K562 (cell line): ENCODE results near the gene CHRM4. TPM values are rescaled to one million over a fixed set of nuclear protein-coding genes. Genes with fewer than 3 reads are reported as not detected.

Experiments
- ATAC-seq: fragments of 200-7000 bp; cut with Tn5 transposase; 3 replicates; pipeline ENCODE4 v1.9.1; 2020; ENCODE audit warnings: moderate library complexity
- BruUV-seq: library from RNA; stranded (reverse); fragments of 400-500 nt; replicated peaks from 2 replicates; lab custom pipeline; 2021; lab: Mats Ljungman, UMichigan
- CTCF ChIA-PET: fragments of 300-600 bp; formaldehyde crosslinking; extraction: SDS; loops from one replicate; lab custom pipeline; 2021; ENCODE audit warnings: low intra/inter-chr PET ratio; lab: Yijun Ruan, JAX
- POLR2A ChIA-PET: fragments of 300-600, 350-650 bp; sonication (Branson Sonifier 250); formaldehyde crosslinking; extraction: SDS; loops from one replicate; lab custom pipeline; 2021; ENCODE audit warnings: antibody characterized with exemption, inconsistent platforms; lab: Yijun Ruan, JAX
- DNase-seq, 4 experiments: peaks; one replicate each; pipeline versions ENCODE4 v3.0.0 to v3.0.0-alpha.2; 2011 to 2018; ENCODE audit warnings: low spot score in 3 of 4, mixed read lengths in 3 of 4; ENCODE audit errors: extremely low read depth in 1 of 4
- FAIRE-seq: peaks from 2 replicates; lab custom pipeline; 2011; peaks lifted over from hg19 to GRCh38; lab: Jason Lieb, UNC
- H2AFZ ChIP-seq: 2 replicates; pipeline ENCODE4 v1.6.0; 2011; ENCODE audit warnings: low read depth, low read length, control low read depth, inconsistent platforms
- H3K27ac ChIP-seq: fragments of 200-600 bp; 3 replicates; pipeline ENCODE4 v1.8.0; 2011; ENCODE audit warnings: low read depth, mild to moderate bottlenecking, control low read depth, inconsistent platforms, low read length, moderate library complexity, mixed read lengths; ENCODE audit errors: extremely low read depth
- H3K27me3 ChIP-seq, 2 experiments: fragments of 300-600 bp in 1 of 2; 2 replicates in 1 of 2; 3 replicates in 1 of 2; pipeline versions ENCODE4 v1.6.0 to v1.8.0; 2011; ENCODE audit warnings: inconsistent platforms in 2 of 2, low read length in 2 of 2, mild to moderate bottlenecking in 1 of 2, mixed read lengths in 1 of 2, moderate library complexity in 1 of 2; ENCODE audit not compliant: control insufficient read depth in 2 of 2, insufficient read depth in 2 of 2
- H3K36me3 ChIP-seq: fragments of 300-600 bp; 3 replicates; pipeline ENCODE4 v1.8.0; 2011; ENCODE audit warnings: mild to moderate bottlenecking, low read length, inconsistent platforms; ENCODE audit not compliant: control insufficient read depth, insufficient read depth
- H3K4me1 ChIP-seq, 2 experiments: fragments of 200-600 bp in 1 of 2; replicated peaks in 1 of 2; 2 replicates in 1 of 2; 3 replicates in 1 of 2; pipeline versions ENCODE4 v1.5.1 to v1.8.0; 2011; ENCODE audit warnings: inconsistent platforms in 2 of 2, low read length in 2 of 2, mild to moderate bottlenecking in 1 of 2, mixed read lengths in 1 of 2, moderate library complexity in 1 of 2; ENCODE audit not compliant: control insufficient read depth in 2 of 2, insufficient read depth in 2 of 2
- H3K4me2 ChIP-seq: 2 replicates; pipeline ENCODE4 v1.6.1; 2011; ENCODE audit warnings: low read length, control low read depth, inconsistent platforms, mixed read lengths; ENCODE audit not compliant: insufficient read depth
- H3K4me3 ChIP-seq: fragments of 200-600 bp; sonication (generic), shearing (Covaris generic); 2 replicates; pipeline ENCODE4 v1.5.1; 2016; ENCODE audit warnings: control low read depth, inconsistent platforms
- H3K79me2 ChIP-seq: fragments of 200-600 bp; 3 replicates; pipeline ENCODE4 v1.8.0; 2011; ENCODE audit warnings: low read length, inconsistent platforms; ENCODE audit not compliant: control insufficient read depth, insufficient read depth
- H3K9ac ChIP-seq, 2 experiments: 2 replicates each; pipeline versions ENCODE4 v1.6.0 to v1.6.1; 2011; ENCODE audit warnings: low read depth in 2 of 2, low read length in 2 of 2, control low read depth in 1 of 2, inconsistent platforms in 1 of 2, mild to moderate bottlenecking in 1 of 2, mixed read lengths in 1 of 2; ENCODE audit not compliant: insufficient read depth in 1 of 2
- H3K9me1 ChIP-seq: one replicate; pipeline ENCODE4 v1.6.0; 2011; ENCODE audit warnings: inconsistent platforms, mild to moderate bottlenecking, low read length, moderate library complexity; ENCODE audit not compliant: control insufficient read depth, insufficient read depth
- H3K9me3 ChIP-seq: replicated peaks from 2 replicates; pipeline ENCODE4 v1.5.1; 2011; ENCODE audit warnings: low read depth, low read length, inconsistent platforms; ENCODE audit not compliant: control insufficient read depth, insufficient read depth
- H4K20me1 ChIP-seq: replicated peaks from 2 replicates; pipeline ENCODE4 v1.6.1; 2011; ENCODE audit warnings: low read length, inconsistent platforms, mixed read lengths; ENCODE audit not compliant: control insufficient read depth, insufficient read depth
- ATF1 ChIP-seq, 2 experiments: fragments of 450-650 bp in 1 of 2; IDR thresholded peaks; 2 replicates each; pipeline ENCODE4 v1.6.1; 2016; ENCODE audit warnings: missing compliant biosample characterization in 1 of 2, missing genetic modification characterization in 1 of 2
- ATF3 ChIP-seq, 2 experiments: fragments of 450-650 bp in 1 of 2; sonication (generic) in 1 of 2; formaldehyde crosslinking in 1 of 2; IDR thresholded peaks in 1 of 2; conservative IDR thresholded peaks in 1 of 2; 2 replicates each; pipeline versions ENCODE4 v1.6.1 to v1.8.1; 2016 to 2023; ENCODE audit warnings: mild to moderate bottlenecking in 2 of 2, moderate library complexity in 2 of 2, inconsistent platforms in 1 of 2, missing genetic modification reagents in 1 of 2
- FIP1L1 ChIP-seq: fragments of 200-400 bp; formaldehyde crosslinking; IDR thresholded peaks from 2 replicates; pipeline ENCODE4 v1.6.1; 2018; ENCODE audit warnings: mild to moderate bottlenecking, low read depth, low read length; ENCODE audit not compliant: poor library complexity, severe bottlenecking
- HNRNPL ChIP-seq: fragments of 200-400 bp; formaldehyde crosslinking; IDR thresholded peaks from 2 replicates; pipeline ENCODE4 v1.6.1; 2017; ENCODE audit warnings: low read depth, mild to moderate bottlenecking, low read length
- MAFK ChIP-seq: IDR thresholded peaks from 2 replicates; pipeline ENCODE4 v1.6.1; 2011; ENCODE audit warnings: low read length, improper control_type of control experiment
- NCOA6 ChIP-seq: fragments of 450-650 bp; IDR thresholded peaks from 2 replicates; pipeline ENCODE4 v1.6.1; 2017; ENCODE audit warnings: mild to moderate bottlenecking
- NELFE ChIP-seq: IDR thresholded peaks from 2 replicates; pipeline ENCODE4 v1.6.1; 2011; ENCODE audit warnings: mild to moderate bottlenecking; ENCODE audit not compliant: insufficient read depth, insufficient read length
- NR4A1 ChIP-seq, 2 experiments: fragments of 250-450 bp in 1 of 2; fragments of 450-650 bp in 1 of 2; sonication (Bioruptor Pico) in 1 of 2; IDR thresholded peaks; 2 replicates each; pipeline versions ENCODE4 v1.4.0 to v1.6.1; 2016 to 2020; ENCODE audit warnings: mild to moderate bottlenecking in 2 of 2, missing compliant biosample characterization in 1 of 2, missing genetic modification characterization in 1 of 2, moderate library complexity in 1 of 2
- POLR2G ChIP-seq: fragments of 200-400 bp; formaldehyde crosslinking; IDR thresholded peaks from 2 replicates; pipeline ENCODE4 v1.6.1; 2017; ENCODE audit warnings: low read depth, mild to moderate bottlenecking, antibody characterized with exemption, low read length, moderate library complexity
- RBM14 ChIP-seq: fragments of 200-400 bp; formaldehyde crosslinking; IDR thresholded peaks from 2 replicates; pipeline ENCODE4 v1.6.1; 2018; ENCODE audit warnings: low read depth, mild to moderate bottlenecking, low read length, moderate library complexity, borderline replicate concordance; ENCODE audit not compliant: insufficient read depth
- ZBTB33 ChIP-seq: sonication (generic); formaldehyde crosslinking; IDR thresholded peaks from 2 replicates; pipeline ENCODE4 v1.8.1; 2023; ENCODE audit warnings: mild to moderate bottlenecking, missing genetic modification reagents
- WGBS: fragments of 100-300 bp; shearing (Covaris generic); methylation state at CpG from one replicate; pipeline ENCODE4 v1.1.6; 2016; ENCODE audit warnings: low coverage, mixed read lengths; ENCODE audit not compliant: insufficient coverage; ENCODE audit errors: missing lambda C conversion rate; 5-methylcytosine and 5-hydroxymethylcytosine counted together
- in situ Hi-C: fragments of 300-500 bp; cut with MboI; formaldehyde crosslinking; loops from 4 replicates; pipeline ENCODE4 v1.15.0; 2018; ENCODE audit warnings: inconsistent platforms, mixed read lengths
- intact Hi-C: fragments of 100-400 bp; cut with micrococcal nuclease; formaldehyde crosslinking; loops from 2 replicates; pipeline ENCODE4 v1.14.2; 2022
- polyA plus RNA-seq, 8 experiments: library from polyadenylated mRNA; depleted of rRNA in 4 of 8; stranded (reverse) in 5 of 8; unstranded in 3 of 8; fragments of >200 nt; fragmentation: Nextera tagmentation in 2 of 8; fragmentation: Illumina TruSeq in 1 of 8; extraction: Ambion mirVana in 2 of 8; extraction: Trizol in 1 of 8; gene quantifications; 2 replicates each; pipeline versions ENCODE4 v1.2.1 to v1.2.3, GENCODE V29; 2011 to 2014; ENCODE audit warnings: inconsistent platforms in 1 of 8, missing spikeins in 1 of 8
- total RNA-seq, 7 experiments: library from RNA; depleted of rRNA in 6 of 7; stranded (reverse); fragments of >200 nt in 6 of 7; fragmentation: Illumina TruSeq in 2 of 7; extraction: Trizol in 2 of 7; gene quantifications; 2 replicates each; pipeline versions ENCODE4 v1.2.1 to v1.2.3, GENCODE V29; 2011 to 2021; ENCODE audit warnings: low replicate concordance in 1 of 7
- TF ChIP-seq, protein P1 (sequence below), 2 experiments: fragments of 450-650 bp; IDR thresholded peaks; 2 replicates each; pipeline ENCODE4 v1.6.1; 2018; ENCODE audit warnings: mild to moderate bottlenecking in 2 of 2, low read depth in 1 of 2; ENCODE audit not compliant: partially characterized antibody in 2 of 2

The CHRM4 gene
- total and polyA plus RNA-seq, 9 of the 15 experiments (the other 6 are each of a cell fraction or from before 2014, with no cell fraction given) = 0.22 to 1.3 (median 0.40) TPM; not detected in 2

DNA sequence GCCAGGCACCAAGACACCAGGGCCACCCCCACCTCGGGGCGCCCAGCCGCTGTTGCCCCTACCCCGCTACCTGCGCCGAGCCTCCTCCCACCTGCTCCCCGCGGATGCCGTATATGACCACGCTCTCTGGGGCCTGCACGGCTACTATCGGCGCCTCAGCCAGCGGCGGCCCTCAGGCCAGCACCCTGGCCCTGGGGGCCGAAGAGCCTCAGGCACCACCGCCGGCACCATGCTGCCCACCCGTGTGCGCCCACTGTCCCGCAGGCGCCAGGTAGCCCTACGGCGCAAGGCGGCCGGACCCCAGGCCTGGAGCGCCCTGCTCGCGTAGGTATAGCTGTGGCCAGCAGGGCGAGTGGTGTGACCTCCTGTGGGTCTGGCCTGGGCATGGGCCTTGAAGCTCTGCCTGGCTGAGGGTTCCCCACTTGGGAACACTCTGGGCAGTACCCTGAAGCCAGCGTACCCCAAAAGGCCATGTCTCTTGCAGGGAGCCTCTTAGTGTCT is 24.9 kb downstream of the CHRM4 start:
- TF ChIP-seq POLR2G (peak; percentile 49; the same call in 1 of the 2 replicates), MAFK (no peak), ATF3 (IDR thresholded peaks at IDR 0.05) (peak; percentile 29; the same call in 1 of the 2 replicates), ATF3 (CRISPR knock-in tag; conservative IDR thresholded peaks at IDR 0.05) (no peak), HNRNPL (peak; percentile 52; the same call in 1 of the 2 replicates), RBM14 (0 out of 2 replicates have a peak, but pooled peaks have one; percentile 53), NCOA6 (no peak), ZBTB33 (CRISPR knock-in tag) (peak; percentile 99), NR4A1 (CRISPR knock-in tag; IDR thresholded peaks at IDR 0.05) (no peak), NR4A1 (tag; IDR thresholded peaks at IDR 0.05) (no peak), ATF1 (CRISPR knock-in tag; IDR thresholded peaks at IDR 0.05) (no peak), ATF1 (tag; IDR thresholded peaks at IDR 0.05) (no peak), NELFE (no peak), FIP1L1 (peak; percentile 30)
- TF ChIP-seq, protein P1, sequence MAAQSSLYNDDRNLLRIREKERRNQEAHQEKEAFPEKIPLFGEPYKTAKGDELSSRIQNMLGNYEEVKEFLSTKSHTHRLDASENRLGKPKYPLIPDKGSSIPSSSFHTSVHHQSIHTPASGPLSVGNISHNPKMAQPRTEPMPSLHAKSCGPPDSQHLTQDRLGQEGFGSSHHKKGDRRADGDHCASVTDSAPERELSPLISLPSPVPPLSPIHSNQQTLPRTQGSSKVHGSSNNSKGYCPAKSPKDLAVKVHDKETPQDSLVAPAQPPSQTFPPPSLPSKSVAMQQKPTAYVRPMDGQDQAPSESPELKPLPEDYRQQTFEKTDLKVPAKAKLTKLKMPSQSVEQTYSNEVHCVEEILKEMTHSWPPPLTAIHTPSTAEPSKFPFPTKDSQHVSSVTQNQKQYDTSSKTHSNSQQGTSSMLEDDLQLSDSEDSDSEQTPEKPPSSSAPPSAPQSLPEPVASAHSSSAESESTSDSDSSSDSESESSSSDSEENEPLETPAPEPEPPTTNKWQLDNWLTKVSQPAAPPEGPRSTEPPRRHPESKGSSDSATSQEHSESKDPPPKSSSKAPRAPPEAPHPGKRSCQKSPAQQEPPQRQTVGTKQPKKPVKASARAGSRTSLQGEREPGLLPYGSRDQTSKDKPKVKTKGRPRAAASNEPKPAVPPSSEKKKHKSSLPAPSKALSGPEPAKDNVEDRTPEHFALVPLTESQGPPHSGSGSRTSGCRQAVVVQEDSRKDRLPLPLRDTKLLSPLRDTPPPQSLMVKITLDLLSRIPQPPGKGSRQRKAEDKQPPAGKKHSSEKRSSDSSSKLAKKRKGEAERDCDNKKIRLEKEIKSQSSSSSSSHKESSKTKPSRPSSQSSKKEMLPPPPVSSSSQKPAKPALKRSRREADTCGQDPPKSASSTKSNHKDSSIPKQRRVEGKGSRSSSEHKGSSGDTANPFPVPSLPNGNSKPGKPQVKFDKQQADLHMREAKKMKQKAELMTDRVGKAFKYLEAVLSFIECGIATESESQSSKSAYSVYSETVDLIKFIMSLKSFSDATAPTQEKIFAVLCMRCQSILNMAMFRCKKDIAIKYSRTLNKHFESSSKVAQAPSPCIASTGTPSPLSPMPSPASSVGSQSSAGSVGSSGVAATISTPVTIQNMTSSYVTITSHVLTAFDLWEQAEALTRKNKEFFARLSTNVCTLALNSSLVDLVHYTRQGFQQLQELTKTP (IDR thresholded peaks at IDR 0.05; ENCODE audit: low read depth in 1 of 2, partially characterized antibody in 2 of 2) = no peak
- Histone ChIP-seq H3K27me3 (no peaks in the 10 kb centered on the region), H3K9me1 (peaks cover 3% of the 10 kb centered on the region), H3K9ac (peak overlapping the region in 1 of 2 experiments; percentile 87; a peak in 2 of 4 replicates), H3K36me3 (peaks cover 70% of the 10 kb centered on the region; the same call in 2 of the 3 replicates), H3K4me3 (no peak overlapping the region), H3K4me1 (peaks cover 18 to 60% of the 10 kb centered on the region in 2 experiments), H3K4me2 (no peak overlapping the region; the same call in 1 of the 2 replicates), H2AFZ (no peak overlapping the region), H3K27ac (peak overlapping the region; percentile 45; the same call in 2 of the 3 replicates), H3K79me2 (peaks cover 25% of the 10 kb centered on the region), H3K9me3 (no peaks in the 10 kb centered on the region), H4K20me1 (no peaks in the 10 kb centered on the region; the same call in none of the 2 replicates)
- intact Hi-C loops = loop anchor here (1.0 to 5.0 kb wide), 3 partner anchors 14 to 119 kb away; no protein-coding TSS in a partner anchor
- CTCF ChIA-PET = interaction anchor here (0.6 to 1.5 kb wide), 3 partner anchors 15 to 119 kb away, joined by 3 to 5 read pairs (median 3); no protein-coding TSS in a partner anchor
- FAIRE-seq = no peak
- no TSS peak for BruUV-seq
- DNase-seq = no peak
- WGBS = 92% methylated on average over 31 of the region's 31 CpGs
- in situ Hi-C loops = no loop called here
- ATAC-seq = peak; percentile 1; the same call in 1 of the 3 replicates
- POLR2A ChIA-PET = interaction anchor here (0.6 to 0.9 kb wide), 2 partner anchors 10 to 54 kb away, joined by 3 to 5 read pairs; no protein-coding TSS in a partner anchor
